ENCODE measurements around the gene GALM. TPM values are rescaled to one million over a fixed set of nuclear protein-coding genes. Genes with fewer than 3 reads are reported as not detected.
"Not testable (repeated sequence)": the region's sequence is repeated elsewhere in the genome, so short reads cannot be mapped to it uniquely, and the experiment has no call there.

The GALM gene
- total and polyA plus RNA-seq, 4 donors, result 20.5 to 32.8 (median 26.1) TPM

DNA sequence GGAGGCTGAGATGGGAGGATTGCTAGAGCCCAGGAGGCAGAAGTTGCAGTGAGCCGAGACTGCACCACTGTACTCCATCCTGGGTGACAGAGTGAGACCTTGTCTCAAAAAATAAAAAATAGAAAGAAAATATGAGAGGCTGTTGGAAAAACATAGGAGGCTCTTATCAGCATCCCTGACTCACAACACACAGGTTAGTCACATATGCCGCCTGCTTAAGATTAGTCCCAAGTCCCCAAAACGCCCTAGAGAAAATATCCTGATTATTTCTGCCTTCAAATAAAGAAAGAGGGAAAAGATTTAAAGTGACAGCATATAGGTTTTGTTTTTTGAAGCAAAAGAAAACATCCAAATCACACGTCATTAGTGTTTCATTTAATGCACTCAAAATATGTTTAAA is 29.8 kb upstream of the GALM start:
- no peaks in the 10 kb centered on the region for H3K36me3 ChIP-seq (ENCODE audit: control insufficient read depth in 4 of 4, insufficient read depth in 3 of 4, low read depth in 1 of 4, low read length in 3 of 4)
- WGBS, result 92% methylated on average over 4 of the region's 4 CpGs
- no peak overlapping the region for H3K27ac ChIP-seq (ENCODE audit: low read depth in 1 of 2, low read length in 2 of 2)
- no peaks in the 10 kb centered on the region for H3K27me3 ChIP-seq (ENCODE audit: control insufficient read depth in 4 of 4, insufficient read depth in 4 of 4, low read length in 3 of 4)
- H3K4me3 ChIP-seq (ENCODE audit: low read depth in 1 of 3, low read length in 3 of 3), result no peak overlapping the region
- no peak overlapping the region for H3K9ac ChIP-seq (ENCODE audit: low read depth in 1 of 2, low read length in 2 of 2)
- no peak for TF ChIP-seq ZBTB33 (IDR thresholded peaks at IDR 0.05)
- TF ChIP-seq FOXA1 (IDR thresholded peaks at IDR 0.05), result no peak
- no peak for TF ChIP-seq FOXA2 (IDR thresholded peaks at IDR 0.05)
- no peak for TF ChIP-seq TAF1 (conservative IDR thresholded peaks at IDR 0.05)
- TF ChIP-seq EGR1 (IDR thresholded peaks at IDR 0.05; ENCODE audit: low read depth in 2 of 2), result no peak
- TF ChIP-seq YY1 (IDR thresholded peaks at IDR 0.05), result no peak
- no peak for TF ChIP-seq HNF4A (conservative IDR thresholded peaks at IDR 0.05)
- TF ChIP-seq HNF4G (IDR thresholded peaks at IDR 0.05), result no peak
- TF ChIP-seq JUND (IDR thresholded peaks at IDR 0.05), result no peak
- H3K4me1 ChIP-seq (ENCODE audit: control insufficient read depth in 4 of 4, insufficient read depth in 4 of 4, low read length in 3 of 4), result no peaks in the 10 kb centered on the region
- H3K9me3 ChIP-seq (ENCODE audit: control insufficient read depth in 4 of 4, low read length in 3 of 4), result no peaks in the 10 kb centered on the region
- DNase-seq (ENCODE audit: low spot score), result no peak

DNA sequence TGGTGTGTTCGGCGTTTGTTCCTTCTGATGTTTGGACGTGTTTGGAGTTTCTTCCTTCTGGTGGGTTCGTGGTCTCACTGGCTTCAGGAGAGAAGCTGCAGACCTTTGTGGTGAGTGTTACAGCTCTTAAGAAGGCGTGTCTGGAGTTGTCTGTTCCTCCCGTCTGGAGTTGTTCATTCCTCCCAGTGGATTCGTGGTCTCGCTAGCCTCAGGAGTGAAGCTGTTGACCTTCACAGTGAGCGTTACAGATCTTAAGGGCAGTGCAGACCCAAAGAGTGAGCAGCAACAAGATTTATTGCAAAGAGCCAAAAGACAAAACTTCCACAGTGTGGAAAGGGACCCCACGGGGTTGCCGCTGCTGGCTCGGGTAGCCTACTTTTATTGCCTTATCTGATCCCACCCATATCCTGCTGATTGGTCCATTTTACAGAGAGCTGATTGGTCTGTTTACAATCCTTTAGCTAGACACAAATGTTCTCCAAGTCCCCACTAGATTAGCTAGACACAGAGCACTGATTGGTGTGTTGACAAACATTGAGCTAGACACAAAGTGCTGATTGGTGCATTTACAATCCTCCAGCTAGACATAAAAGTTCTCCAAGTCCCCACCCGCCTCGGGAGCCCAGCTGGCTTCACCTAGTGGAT is 23.4 kb upstream of the GALM start:
- not testable (repeated sequence) for DNase-seq (ENCODE audit: low spot score); H3K4me1 ChIP-seq (ENCODE audit: control insufficient read depth in 4 of 4, insufficient read depth in 4 of 4, low read length in 3 of 4); H3K4me3 ChIP-seq (ENCODE audit: low read depth in 1 of 3, low read length in 3 of 3); H3K27ac ChIP-seq (ENCODE audit: low read depth in 1 of 2, low read length in 2 of 2); H3K9ac ChIP-seq (ENCODE audit: low read depth in 1 of 2, low read length in 2 of 2); H3K27me3 ChIP-seq (ENCODE audit: control insufficient read depth in 4 of 4, insufficient read depth in 4 of 4, low read length in 3 of 4); H3K9me3 ChIP-seq (ENCODE audit: control insufficient read depth in 4 of 4, low read length in 3 of 4); H3K36me3 ChIP-seq (ENCODE audit: control insufficient read depth in 4 of 4, insufficient read depth in 3 of 4, low read depth in 1 of 4, low read length in 3 of 4)
- WGBS, result 93% methylated on average over 14 of the region's 14 CpGs

- 96% methylated on average over 45 of the region's 45 CpGs for WGBS
- Histone ChIP-seq H3K9ac (ENCODE audit: low read depth in 1 of 2, low read length in 2 of 2) (no peak overlapping the region), H3K4me1 (ENCODE audit: control insufficient read depth in 4 of 4, insufficient read depth in 4 of 4, low read length in 3 of 4) (no peaks in the 10 kb centered on the region), H3K27me3 (ENCODE audit: control insufficient read depth in 4 of 4, insufficient read depth in 4 of 4, low read length in 3 of 4) (no peaks in the 10 kb centered on the region), H3K4me3 (ENCODE audit: low read depth in 1 of 3, low read length in 3 of 3) (no peak overlapping the region), H3K9me3 (ENCODE audit: control insufficient read depth in 4 of 4, low read length in 3 of 4) (no peaks in the 10 kb centered on the region), H3K27ac (ENCODE audit: low read depth in 1 of 2, low read length in 2 of 2) (no peak overlapping the region), H3K36me3 (ENCODE audit: control insufficient read depth in 4 of 4, insufficient read depth in 3 of 4, low read depth in 1 of 4, low read length in 3 of 4) (no peaks in the 10 kb centered on the region)
- TF ChIP-seq NR2F2 (IDR thresholded peaks at IDR 0.05) (no peak), RAD21 (IDR thresholded peaks at IDR 0.05) (no peak), EGR1 (IDR thresholded peaks at IDR 0.05; ENCODE audit: low read depth in 2 of 2) (no peak), FOXA2 (IDR thresholded peaks at IDR 0.05) (no peak), TAF1 (conservative IDR thresholded peaks at IDR 0.05) (no peak)
- no peak for DNase-seq (ENCODE audit: low spot score)
These were observed 22.8 kb upstream of the GALM start for GRCh38 chr2:38643021-38643671.

GRCh38 chr2:38643683-38644511 is 22.0 kb upstream of the GALM start:
- not testable (repeated sequence) for H3K9ac ChIP-seq (ENCODE audit: low read depth in 1 of 2, low read length in 2 of 2); H3K36me3 ChIP-seq (ENCODE audit: control insufficient read depth in 4 of 4, insufficient read depth in 3 of 4, low read depth in 1 of 4, low read length in 3 of 4); H3K27ac ChIP-seq (ENCODE audit: low read depth in 1 of 2, low read length in 2 of 2); H3K9me3 ChIP-seq (ENCODE audit: control insufficient read depth in 4 of 4, low read length in 3 of 4); DNase-seq (ENCODE audit: low spot score); H3K4me1 ChIP-seq (ENCODE audit: control insufficient read depth in 4 of 4, insufficient read depth in 4 of 4, low read length in 3 of 4); H3K4me3 ChIP-seq (ENCODE audit: low read depth in 1 of 3, low read length in 3 of 3); H3K27me3 ChIP-seq (ENCODE audit: control insufficient read depth in 4 of 4, insufficient read depth in 4 of 4, low read length in 3 of 4)
- 91% methylated on average over 16 of the region's 16 CpGs for WGBS

Measured in liver (tissue), 9 donors.